Measurements from ENCODE around the gene HDAC9.

- TF ChIP-seq POLR2A (IDR thresholded peaks at IDR 0.05; ENCODE audit: low read depth, low read length) (no peak), TAF1 (IDR thresholded peaks at IDR 0.05; ENCODE audit: borderline replicate concordance, low read depth, low read length) (no peak), POLR2AphosphoS5 (IDR thresholded peaks at IDR 0.05; ENCODE audit: low read depth, low read length) (no peak)
Measured at GRCh38 chr7:18896343-18896975, 400.9 kb downstream of the HDAC9 start.

All from GM12892 (cell line).